PFSK-1 (cell line): ENCODE measurements around the gene CTDSP2.

Experiments used
- FOXP2 ChIP-seq: optimal IDR thresholded peaks from 2 replicates; pipeline ENCODE3; 2011; ENCODE audit warnings: borderline replicate concordance, control low read depth, inconsistent platforms; ENCODE audit not compliant: insufficient read depth; ENCODE audit errors: extremely low read length, extremely low read depth
- POLR2AphosphoS5 ChIP-seq: IDR thresholded peaks from 2 replicates; pipeline ENCODE4 v1.6.1; 2012; ENCODE audit warnings: low read depth, mild to moderate bottlenecking, control low read depth, low read length, moderate library complexity
- SIN3A ChIP-seq: IDR thresholded peaks from 2 replicates; pipeline ENCODE4 v1.6.1; 2012; ENCODE audit warnings: mild to moderate bottlenecking, low read length, moderate library complexity, borderline replicate concordance; ENCODE audit not compliant: insufficient read depth
- TAF1 ChIP-seq: IDR thresholded peaks from 2 replicates; pipeline ENCODE4 v1.6.1; 2012; ENCODE audit warnings: low read length, control low read depth, borderline replicate concordance; ENCODE audit not compliant: insufficient read depth
- TF ChIP-seq, protein P1 (sequence below), 2 experiments: IDR thresholded peaks; 2 replicates each; pipeline versions ENCODE4 v1.6.1 to v1.8.0; 2011 to 2012; ENCODE audit warnings: low read depth in 2 of 2, low read length in 2 of 2, control low read depth in 1 of 2, inconsistent platforms in 1 of 2, mild to moderate bottlenecking in 1 of 2, moderate library complexity in 1 of 2; ENCODE audit not compliant: insufficient read depth in 1 of 2

The CTDSP2 gene

DNA sequence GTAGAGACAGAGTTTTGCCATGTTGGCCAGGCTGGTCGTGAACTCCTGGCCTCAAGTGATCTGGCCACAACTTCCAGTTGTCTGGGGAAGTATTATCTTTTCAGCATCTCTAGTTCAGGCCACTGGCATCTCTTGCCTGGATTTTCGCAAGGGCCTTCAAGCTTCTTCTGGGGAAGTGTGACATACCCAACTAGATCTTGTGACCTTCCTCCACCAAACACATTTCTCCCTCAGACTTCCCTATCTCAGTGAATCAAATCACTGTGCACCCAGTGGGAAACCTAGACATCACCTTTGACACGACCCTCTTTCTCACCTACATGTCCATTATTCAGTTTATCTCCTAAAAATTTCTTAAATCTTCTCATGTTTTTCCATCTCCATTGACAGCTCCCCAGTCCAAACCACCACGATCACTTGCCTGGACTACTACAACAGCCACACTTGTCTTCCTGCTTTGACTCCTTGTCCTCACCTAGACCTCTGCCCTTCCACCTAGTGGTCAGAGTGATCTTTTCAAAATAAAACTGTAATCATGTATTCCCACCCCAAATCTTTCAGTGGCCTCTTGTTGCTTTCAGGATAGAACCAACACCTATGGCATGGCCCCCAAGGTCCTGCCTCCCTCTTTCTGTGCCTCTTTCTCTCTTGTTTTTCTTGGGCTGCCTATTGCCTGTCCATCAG is 70.8 kb downstream of the CTDSP2 start:
- TF ChIP-seq SIN3A (no peak), FOXP2 (no peak), TAF1 (no peak), POLR2AphosphoS5 (no peak)
- TF ChIP-seq, protein P1, sequence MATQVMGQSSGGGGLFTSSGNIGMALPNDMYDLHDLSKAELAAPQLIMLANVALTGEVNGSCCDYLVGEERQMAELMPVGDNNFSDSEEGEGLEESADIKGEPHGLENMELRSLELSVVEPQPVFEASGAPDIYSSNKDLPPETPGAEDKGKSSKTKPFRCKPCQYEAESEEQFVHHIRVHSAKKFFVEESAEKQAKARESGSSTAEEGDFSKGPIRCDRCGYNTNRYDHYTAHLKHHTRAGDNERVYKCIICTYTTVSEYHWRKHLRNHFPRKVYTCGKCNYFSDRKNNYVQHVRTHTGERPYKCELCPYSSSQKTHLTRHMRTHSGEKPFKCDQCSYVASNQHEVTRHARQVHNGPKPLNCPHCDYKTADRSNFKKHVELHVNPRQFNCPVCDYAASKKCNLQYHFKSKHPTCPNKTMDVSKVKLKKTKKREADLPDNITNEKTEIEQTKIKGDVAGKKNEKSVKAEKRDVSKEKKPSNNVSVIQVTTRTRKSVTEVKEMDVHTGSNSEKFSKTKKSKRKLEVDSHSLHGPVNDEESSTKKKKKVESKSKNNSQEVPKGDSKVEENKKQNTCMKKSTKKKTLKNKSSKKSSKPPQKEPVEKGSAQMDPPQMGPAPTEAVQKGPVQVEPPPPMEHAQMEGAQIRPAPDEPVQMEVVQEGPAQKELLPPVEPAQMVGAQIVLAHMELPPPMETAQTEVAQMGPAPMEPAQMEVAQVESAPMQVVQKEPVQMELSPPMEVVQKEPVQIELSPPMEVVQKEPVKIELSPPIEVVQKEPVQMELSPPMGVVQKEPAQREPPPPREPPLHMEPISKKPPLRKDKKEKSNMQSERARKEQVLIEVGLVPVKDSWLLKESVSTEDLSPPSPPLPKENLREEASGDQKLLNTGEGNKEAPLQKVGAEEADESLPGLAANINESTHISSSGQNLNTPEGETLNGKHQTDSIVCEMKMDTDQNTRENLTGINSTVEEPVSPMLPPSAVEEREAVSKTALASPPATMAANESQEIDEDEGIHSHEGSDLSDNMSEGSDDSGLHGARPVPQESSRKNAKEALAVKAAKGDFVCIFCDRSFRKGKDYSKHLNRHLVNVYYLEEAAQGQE (IDR thresholded peaks at IDR 0.05; ENCODE audit: insufficient read depth in 1 of 2, low read depth in 2 of 2, low read length in 2 of 2): no peak

DNA sequence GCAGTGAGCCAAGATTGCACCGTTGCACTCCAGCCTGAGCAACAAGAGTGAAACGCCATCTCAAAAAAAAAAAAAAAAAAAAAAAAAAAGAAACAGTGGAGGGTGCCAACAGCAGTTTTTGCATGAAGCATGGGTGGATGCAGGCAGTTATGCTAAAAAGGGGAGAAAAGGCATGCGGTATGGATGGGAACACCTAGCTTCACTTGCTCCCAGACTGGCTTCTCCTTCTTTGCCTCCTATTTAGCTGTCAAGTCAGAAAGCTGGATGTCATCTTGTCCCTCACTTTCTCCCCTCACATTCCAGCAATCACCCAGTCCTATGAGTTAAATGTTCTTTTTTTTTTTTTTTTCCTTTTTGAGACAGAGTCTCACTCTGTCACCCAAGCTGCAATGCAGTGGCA is 71.5 kb downstream of the CTDSP2 start:
- TF ChIP-seq TAF1 (no peak), POLR2AphosphoS5 (no peak)

DNA sequence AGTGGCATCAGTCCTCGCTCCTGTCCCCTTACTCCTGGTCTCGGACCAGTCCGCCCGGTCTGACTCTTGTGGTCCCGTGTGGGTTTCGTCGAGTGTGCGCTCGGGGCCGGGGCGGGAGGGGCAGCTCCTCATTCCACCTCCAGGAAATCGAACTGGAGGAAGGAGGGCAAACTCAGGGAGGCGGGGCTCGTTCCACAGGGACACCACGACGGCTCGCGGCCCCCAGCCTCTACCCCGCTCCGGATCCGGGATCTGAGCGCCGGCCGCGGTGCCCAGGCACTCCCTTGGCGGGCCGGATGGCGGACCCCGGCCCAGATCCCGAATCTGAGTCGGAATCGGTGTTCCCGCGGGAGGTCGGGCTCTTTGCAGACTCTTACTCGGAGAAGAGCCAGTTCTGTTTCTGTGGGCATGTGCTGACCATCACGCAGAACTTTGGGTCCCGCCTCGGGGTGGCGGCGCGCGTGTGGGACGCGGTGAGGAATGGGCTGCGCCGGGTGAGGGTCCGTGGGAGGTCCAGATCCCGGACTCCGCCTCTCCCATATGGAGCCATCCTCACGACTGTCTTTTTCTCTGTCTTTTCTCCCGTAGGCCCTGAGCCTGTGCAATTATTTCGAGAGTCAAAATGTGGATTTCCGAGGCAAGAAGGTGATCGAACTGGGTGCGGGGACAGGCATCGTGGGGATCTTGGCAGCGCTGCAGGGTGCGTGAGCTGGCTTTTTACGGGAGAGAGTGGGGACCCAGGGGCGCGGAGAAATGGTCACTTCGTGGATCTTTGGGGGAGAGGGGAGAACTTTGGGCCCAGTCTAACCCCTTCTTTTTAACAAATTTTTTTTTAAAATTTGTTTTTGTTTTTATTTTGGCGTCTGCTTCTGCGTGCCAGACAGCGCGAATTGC is 73.9 kb downstream of the CTDSP2 start, which contains the start of gene EEF1AKMT3:
EEF1AKMT3 (plus strand) TSS at position 186 of the 894 bp plus-strand sequence; CDS start at position 297, 111 bp downstream.
- TF ChIP-seq POLR2AphosphoS5: no peak; the same call in 1 of the 2 replicates
- 0 out of 2 replicates have a peak, but pooled peaks have one; percentile 12 for TF ChIP-seq SIN3A

DNA sequence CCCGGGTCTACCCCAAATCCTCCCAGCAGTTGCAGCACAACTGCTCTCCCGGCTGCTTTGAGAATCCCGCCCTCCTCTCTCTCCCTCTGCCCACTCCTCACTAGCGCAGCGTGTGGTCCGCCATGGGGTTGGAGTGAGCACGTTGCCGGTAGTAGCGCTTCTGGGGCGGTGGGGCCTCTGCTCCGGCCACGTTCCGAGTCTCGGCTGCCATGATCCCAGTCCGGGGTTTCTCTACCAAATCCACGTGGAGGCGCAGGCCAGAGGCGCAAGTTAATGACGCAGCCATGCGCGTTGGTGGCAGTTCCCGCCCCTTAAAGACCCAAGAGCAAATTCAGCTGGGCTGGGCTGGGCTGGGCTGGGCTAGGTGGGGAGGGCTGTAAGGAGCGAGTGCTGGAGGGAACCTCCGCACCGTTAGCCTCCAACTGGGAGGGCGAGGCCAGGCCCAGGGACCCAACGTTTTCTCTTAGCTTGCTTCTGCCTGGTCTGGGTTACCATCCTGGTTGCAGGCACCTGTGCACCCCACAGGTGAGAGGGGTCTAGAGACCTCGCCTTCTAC is 74.6 kb downstream of the CTDSP2 start, which contains the start of gene METTL1:
METTL1 (minus strand) TSS at position 233 of the 556 bp plus-strand sequence; CDS start at position 211, 22 bp downstream.
- TF ChIP-seq TAF1: peak; percentile 89; the same call in 1 of the 2 replicates
- TF ChIP-seq FOXP2: no peak
- peak; percentile 88 for TF ChIP-seq POLR2AphosphoS5
- TF ChIP-seq, protein P1 (IDR thresholded peaks at IDR 0.05; ENCODE audit: insufficient read depth in 1 of 2, low read depth in 2 of 2, low read length in 2 of 2): peak in 1 of 2 experiments; percentile 71; a peak in 1 of 4 replicates
- TF ChIP-seq SIN3A: peak; percentile 100

DNA sequence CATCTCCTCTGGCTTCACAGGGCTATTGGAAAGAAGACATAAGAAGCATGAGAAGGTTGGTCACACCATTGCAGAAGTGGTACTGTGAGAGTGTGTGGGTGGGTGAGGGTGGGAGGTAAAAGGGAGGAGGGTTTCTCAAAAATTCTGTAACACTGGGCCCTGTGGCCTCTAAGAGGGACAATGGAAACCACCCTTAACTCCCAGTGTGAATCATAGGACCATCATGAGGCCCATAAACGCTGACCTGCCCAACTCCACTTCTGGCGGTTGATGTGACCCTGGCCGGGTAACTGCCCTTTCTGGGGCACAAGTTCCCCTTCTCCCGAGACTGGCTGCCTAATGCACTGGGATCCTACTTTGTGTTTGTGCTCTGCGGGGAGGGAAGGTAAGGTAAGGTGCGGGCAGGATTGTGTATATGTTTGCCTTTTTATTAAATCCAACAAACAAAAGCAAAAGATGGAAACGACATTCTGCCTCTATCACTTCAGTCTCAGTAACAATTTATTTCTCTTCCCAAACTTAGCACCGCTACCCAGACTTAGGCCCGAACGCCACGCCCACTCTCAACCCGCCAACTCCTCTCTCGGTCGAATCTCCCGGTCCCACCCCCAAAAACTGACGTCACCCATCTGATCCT is 75.2 kb downstream of the CTDSP2 start:
- TF ChIP-seq SIN3A (no peak), TAF1 (no peak), FOXP2 (no peak), POLR2AphosphoS5 (no peak)
- TF ChIP-seq, protein P1 (IDR thresholded peaks at IDR 0.05; ENCODE audit: insufficient read depth in 1 of 2, low read depth in 2 of 2, low read length in 2 of 2): no peak
